Measurements from ENCODE around the gene PADI6.

- TF ChIP-seq CTCF (IDR thresholded peaks at IDR 0.05) (no peak), POLR2A (IDR thresholded peaks at IDR 0.05) (no peak)
These were observed 21.9 kb upstream of the PADI6 start for GRCh38 chr1:17350083-17350482.
